GM21737 (cell line): ENCODE measurements around the gene VAV2.

Experiments used
- ATAC-seq: cut with Tn5 transposase; IDR thresholded peaks from one replicate; pipeline ENCODE4 v1.9.1; 2021; ENCODE audit warnings: mild to moderate bottlenecking, moderate library complexity; ENCODE audit not compliant: unreplicated experiment

The VAV2 gene

DNA sequence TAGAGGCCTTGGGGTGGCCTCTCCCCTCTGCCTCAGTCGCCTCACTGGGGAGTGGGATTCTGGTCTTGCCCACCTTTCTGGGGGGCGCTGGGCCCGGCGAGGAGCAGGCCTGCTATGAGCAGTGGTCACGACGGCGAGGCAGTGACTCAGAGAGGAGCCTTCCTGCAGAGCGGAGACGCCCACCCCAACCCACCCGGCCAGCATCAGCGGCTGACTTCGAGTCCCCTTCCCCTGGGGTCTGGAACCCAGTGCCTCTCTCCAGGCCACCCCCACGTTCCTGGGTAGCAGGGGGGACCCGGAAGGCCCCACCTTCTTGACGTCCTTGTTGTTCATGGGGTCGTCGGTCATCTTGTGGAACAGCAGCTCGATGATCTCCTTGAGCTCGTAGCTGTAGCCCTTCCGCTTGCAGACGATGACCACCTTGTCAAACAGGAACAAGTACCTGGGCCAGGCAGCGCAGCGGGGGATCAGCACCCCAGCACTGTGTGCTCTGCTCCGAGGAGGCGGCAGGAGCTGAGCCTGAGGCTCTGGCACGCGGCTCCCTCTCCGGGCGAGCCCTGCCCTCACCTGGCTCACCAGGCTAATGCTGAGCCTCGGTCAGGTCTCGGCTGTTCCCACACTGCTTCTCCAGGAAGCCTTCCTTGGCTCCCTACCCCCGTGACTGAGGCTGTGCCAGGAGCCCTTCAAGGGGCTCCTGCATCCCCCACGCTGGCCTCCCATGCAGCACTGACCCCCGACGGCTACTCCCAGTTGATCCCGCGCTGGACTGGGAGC is 203.9 kb downstream of the VAV2 start:
- no peak for ATAC-seq

DNA sequence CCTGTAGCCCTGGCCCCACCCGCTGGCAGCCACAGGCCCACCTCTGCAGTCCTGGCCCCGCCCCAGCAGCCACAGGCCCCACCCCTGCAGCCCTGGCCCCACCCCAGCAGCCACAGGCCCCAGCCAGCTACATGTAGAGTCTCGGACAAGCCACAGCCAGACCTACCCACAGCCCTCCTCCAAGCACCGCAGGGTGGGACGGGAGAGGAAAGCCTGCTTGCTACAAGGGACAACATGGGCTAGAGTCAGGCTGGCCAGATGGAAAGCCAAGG is 204.4 kb downstream of the VAV2 start:
- ATAC-seq = no peak

DNA sequence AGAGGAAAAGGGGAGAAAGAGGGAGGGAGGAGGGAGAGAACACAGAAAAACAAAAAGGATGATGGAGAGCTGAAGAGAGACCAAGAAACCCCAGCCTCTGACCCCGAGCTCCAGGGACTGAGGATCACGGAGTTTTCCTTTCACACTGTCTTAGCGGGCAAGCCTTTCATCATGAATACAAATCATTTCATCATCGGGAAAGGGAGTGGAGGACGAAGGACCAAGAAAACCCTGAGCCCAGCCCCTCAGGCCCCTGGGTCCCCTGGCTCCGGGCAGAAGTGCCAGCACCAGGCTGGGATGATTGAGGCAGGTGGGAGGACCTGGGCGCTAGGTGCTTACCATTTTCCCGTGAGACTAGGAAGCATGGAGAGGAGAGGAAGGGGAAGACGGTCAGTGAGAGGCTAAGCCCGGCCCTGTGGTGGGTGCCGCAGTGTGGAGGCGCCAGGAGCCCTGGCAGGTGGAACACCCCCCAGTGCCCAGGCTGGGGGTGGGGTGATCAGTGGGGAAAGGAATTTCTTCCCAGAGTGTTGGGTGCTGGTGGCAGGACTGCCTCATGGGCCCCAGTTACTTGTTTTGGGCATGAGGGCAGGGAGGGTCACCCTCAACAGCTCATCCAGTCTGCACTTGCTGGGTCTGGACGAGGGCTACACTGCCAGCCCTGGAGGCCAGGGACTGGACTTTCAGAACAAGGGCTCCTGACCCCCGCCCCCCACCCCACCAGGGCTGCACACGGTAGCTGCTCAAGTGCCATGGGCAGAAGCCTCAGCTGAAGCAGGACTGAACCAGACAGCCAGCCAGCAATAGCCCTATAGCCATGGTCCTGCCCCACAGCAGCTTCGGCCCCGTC is 205.0 kb downstream of the VAV2 start:
- ATAC-seq = no peak

DNA sequence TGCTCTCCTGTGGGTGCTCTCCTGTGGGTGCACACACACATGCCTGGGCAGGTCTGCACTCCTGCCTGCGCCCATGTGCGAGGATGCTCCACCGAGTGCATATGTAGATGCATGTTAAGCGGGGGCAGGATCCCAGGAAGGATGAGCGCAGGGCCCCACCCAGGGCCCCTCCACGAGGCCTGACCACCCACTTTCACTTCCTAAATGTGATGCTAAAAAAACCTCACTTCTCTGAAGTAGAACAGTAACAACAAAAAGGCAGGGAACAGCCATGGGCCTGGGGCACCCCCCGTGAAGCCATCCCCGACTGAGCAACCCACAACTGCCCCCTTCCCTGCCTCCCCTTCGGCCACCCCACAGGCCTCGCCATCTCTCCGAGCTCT is 205.8 kb downstream of the VAV2 start:
- ATAC-seq = no peak

DNA sequence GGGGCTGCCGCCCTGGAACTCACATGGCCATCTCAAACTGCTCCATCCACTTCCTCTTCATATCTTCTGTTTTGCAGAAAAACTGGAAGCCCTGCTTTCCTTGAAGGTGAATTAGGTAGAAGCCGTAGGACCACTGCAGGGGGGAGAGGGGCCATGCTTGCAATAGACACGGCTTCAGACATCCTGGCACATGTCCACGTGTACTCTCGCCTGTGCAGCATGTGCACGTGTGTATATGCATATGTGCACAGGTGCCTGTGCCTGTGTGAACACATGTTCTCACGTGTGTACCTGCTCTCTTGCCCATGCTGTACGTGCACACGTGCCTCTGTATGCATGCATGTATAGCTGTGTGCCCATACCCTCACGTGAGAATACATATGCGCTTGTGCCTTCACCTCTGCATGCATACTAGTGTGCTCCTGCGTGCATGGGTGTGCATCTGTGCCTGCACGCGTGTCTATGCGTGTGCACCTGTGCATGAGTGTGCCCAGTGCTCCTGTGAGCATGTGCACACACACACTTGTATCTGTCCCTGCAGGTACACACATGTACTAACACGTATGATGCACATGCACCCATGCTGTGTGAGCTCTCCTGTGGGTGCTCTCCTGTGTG is 206.3 kb downstream of the VAV2 start:
- no peak for ATAC-seq

DNA sequence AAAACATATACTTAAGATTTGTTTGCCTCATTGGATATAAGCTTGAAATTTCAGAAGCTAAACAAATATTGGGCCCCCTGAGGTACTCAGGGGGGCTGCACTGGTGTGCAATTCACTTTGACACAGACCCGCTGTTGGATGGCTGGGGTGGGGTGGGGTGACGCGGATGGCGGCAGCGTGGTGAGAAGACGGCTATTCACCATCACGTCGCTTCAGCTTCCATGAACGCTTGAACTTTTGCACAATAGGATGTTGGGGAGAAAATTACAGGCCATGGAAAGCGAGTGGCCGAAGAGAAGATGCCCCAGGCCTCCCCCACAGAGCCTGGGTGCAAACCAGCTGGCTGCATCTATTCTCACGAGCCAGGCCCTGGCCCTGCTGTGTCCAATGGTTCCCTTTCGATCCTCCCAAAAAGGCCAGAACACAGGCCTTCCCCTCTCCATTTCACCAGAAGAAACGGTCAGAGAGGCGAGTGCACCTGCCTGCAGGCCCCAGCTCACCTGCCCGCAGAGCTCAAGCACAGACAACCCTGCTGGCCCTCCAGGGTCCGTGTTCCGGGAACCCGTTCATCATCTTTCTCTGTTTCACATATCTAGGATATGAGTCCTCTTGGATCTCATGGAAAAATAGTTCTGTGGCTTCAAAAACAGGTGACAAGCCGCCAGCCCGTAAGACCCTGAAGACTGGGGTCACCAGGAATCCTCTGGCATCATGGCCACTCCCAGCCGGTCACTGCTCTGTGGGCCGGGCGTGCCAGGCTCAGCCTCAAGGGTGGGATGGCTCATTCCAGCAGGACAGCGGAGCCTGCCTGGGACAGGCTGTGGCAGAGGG is 207.2 kb downstream of the VAV2 start:
- ATAC-seq = no peak

DNA sequence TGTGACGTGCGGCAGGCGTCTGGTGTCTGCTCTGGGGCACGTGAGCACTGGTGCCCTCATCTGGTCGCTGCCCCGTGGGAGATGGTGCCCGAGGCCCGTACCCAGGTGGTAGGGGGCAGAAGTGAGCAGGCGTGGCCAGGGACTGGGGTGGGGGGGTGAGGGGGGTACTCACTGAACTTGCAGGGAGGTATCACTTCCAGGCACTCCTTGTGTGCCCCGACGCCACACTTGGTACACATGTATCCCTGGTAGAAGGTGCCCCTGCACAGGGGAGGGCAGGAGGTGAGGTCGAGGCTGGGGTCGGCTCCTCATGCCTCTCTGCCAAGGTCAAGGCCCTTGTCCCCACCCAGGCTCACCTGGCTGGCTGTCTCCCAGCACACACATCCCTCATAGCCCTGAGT is 208.8 kb downstream of the VAV2 start:
- ATAC-seq = no peak

DNA sequence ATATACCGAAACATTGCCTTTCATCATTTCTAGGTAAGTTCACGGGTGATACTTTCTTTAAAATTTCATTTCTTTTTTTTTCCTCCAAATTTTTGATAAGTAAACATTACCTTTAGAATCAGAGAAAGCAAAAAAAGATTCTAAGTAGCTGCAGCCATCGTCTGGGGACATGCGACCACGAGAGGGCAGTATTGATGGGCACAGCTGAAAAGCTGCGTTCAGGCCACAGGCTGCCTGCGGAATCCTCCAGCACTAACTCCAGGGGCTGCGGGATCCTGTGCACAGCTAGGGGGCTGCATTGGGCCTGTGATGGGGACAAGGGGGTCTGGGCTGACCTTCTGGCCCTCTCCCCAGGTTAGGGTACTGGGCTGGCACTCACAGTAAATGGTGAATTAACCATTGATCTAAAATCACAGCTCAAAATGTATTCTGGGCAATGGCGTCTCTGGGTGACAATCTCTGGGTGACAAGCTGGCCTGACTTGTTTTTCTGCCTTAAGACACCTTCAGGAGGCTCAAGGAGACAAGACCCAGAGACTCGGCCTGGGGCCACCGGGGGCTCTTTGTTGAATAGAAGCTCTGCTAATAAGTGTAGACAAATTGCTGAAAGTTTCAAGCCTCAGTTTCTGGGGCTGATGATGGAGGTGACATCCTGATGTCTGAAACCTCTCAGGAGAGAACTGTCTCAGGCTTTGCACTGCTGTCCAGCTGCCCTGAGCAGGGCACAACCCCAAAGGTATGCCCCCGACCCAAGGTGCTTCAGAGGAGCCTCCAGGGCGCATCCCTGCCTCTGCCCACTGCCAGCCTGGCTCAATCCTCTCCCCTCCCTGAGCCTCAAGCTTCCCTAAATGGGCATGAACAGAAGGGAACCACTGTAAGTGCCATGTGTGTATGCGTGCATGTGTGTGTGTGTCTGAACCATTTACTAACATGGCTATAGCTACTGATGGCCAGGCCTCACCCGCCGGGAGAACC is 209.7 kb downstream of the VAV2 start:
- no peak for ATAC-seq

DNA sequence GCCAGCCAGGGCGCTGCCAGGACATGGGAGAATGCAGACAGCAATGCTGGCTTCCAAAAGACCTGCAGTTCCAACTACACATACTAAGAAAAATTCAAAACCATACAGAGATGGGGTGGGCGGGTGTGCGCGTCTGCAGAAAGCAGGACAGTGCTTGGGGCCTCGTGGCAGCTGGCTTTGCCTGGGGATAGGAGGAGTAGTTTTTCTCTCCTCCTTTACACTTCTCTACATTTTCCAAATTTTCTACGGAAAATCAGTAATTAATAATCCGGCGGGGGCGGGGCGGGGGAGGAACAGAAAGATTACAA is 210.3 kb downstream of the VAV2 start:
- no peak for ATAC-seq

DNA sequence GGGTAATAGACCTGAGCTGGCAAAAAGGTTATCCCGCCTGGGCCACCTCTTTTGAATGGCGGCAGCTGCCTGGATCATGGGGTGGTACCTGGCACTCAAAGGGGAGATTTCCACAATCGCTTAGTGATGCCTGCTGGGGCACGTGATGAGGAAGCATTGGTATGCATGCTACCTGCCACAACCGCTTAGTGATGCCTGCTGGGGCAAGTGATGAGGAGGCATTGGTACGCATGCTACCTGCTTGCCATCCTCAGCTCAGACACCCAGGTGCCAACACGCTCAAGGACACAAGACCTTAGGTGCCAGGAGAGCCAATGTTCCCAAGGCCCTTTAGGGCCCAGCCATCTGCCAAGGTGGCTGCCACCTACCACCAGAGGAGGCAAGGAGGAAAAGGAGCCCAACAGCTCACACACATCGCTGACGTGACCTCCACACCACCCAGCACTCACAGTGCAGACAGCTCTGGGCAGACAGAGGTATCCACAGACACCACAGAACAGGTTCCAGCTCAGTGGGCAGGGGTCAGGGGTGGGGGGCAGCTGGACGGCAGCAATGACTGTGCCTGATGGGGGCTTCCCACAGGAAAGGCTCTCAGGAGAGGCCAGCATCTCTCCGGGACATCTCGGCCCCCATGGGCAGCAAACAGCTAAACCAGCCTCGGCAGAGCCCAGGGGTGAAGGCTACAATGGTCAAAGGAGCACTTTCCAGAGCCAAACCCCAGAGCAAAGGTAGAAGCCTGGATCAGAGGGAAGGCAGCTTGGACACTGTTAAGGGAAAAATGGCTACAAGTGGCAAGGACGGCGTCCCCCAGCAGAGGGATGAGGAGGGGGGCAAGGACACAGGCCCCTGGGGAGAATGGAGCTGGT is 210.9 kb downstream of the VAV2 start:
- ATAC-seq = no peak

DNA sequence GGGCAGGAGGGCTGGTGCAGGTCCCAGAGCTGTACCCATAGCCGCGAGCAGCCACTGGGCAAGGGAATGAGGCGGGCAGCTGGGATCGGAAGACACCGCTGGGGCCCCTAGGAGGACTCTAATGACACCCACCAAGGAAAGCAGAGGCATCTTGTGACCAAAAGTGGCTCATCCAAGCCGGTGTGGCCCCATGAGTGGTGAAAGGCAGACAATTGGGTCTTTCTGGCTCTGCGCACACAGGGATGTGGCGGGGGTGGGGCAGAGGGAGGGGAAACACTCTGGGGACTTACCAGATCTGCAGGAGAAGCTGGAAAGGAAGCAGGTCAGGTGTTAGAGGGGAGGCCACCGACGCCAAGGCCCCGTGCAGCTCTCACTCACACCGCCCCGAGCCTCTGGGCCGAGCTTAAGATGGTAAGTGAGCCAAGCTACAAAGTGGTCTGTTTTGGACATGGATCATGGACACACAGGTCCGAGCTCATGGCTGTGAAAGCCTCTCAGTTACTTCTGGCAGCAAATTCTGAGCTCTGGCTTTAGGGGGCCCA is 211.6 kb downstream of the VAV2 start:
- no peak for ATAC-seq

DNA sequence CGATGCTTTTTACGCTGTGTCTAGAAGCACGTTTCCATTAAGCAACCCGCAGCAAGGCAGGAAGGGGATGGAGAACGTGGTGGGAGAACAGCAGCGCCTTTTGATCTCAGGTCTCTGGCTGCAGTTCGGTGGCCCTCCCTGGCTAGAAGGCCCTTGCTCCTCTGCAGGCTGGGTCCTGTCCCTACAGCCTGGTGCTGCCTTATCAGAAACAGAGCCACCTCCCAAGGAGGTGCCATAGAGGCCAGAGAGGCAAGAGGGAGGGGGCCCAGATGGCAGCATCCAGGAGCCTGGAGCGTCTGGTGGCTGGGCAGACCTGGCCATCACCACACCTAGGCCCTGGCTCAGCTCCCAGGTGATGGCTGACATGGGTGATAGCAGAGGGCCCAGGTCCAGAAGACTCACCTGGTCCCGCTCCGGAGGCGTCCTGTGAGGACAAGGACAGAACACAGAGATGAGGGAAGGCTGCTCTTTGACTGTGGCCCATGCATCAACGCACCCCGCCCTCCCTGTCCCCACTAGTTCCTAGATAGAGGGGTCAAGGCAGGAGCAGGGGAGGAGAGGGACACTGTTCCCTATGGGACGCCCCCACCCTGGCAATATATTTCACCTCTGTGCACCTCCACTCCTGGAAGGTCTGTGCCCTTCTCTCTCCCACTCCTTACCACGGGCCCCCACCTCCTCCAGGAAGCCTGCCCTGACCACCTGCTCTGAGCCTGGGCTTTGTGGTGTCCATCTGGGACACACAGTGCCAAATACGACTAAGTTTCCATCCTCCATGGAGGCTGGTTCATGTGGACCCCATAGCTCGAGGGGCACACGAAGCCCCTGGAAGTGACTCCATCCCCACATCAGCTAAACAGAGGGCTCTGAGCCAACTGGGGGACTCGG is 212.4 kb downstream of the VAV2 start:
- no peak for ATAC-seq

DNA sequence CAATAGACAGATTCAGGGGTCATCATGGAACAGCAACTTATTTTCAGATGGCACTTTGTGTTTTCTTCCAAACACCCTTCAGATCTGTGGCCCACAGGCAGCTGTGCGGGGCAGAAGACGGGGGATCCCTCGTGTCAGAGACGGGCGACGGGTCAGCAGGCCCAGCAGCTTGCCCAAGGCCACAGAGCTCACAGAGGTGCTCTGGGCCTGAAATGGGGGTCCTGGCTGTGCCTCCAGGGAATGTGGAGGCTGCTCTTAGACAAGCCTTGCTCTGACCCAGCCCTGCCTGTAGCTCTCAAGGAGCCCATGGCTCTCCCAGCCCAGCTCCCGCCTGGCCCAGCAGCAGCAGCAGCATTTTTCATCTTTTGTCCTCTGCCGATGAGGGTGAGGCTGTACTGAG is 213.0 kb downstream of the VAV2 start:
- ATAC-seq = no peak

DNA sequence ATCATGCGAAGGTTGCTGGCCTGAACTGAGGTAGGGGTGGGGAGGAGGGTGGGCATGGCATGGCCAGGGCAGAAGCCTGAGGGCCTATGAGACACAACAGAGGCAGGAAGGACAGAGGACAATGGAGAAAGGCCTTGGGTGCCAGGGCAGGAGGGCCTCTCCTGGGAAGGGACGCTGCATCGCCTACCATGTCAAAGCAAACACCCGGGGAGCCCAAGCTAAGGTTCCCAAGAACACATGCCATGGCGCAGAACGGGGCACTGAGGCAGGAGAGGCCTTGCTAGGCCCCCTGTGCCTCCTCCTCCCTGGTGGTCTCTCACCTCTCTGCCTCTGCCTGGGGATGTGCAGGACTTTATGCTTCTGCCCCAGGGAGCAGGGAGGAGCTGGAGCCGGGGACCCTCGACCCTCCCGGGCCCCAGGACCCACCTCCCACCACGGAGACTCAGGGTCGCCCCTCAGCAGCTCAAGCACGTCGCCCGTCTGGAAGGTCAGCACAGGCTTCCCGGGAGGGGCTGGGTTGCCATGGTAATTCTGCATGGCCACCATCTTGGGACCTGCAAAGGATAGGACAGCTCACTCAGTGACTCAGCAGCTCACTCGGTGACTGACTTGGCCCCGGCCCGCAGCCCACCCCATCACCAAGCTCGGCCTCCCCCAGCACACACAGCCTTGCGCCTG is 213.6 kb downstream of the VAV2 start:
- ATAC-seq = no peak

DNA sequence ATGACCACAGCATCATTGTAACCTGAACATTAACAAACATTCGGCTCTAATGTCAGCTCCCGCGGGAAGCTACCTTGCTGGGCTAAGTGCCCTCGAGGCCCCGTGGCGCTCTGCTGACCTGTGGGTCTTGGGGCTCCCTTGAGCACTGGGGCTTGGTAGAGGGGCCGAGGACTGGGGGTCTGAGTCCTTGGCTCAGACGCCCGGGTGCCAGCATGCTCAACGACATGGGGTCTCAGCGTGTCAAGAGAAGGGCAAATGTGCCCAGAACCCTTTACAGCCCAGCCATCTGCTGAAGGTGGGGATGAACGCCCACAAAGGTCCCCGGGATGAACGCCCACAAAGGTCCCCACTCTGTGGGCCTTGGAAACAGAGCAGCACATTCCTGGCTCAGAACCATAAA is 214.3 kb downstream of the VAV2 start:
- no peak for ATAC-seq

DNA sequence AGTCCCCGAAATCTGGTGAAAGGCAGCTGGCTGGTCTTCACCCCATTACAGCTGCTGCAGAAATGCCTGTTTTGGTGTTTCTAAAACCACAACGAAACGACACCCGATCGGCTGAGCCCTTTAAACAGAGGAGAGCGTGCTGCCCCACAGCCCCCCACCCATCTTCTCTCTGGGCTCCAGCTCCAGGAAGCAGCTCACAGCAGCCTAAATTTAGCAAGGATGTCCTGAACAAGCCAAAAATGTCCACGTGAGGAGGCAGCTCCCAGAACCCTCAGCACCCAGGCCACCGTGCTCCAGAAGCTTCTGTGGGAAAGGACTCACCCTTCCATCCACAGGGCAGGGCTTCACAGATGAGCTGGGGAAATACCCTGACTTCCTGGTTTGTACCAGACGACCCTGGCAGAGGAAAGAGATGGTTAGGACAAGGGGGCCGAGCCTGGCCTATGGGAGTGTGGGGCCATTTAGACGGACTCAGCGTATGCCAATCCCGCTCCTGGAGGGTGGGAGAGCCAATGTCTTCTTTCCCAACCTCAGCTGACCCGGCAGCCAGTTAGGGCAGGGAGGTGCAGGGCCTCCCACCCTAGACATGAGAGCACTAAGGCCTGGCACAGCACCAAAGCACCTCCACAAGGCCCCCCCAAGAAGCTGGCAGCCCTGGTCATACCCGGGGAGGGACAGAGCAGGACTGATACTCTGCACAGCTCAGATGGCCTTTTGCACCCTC is 214.9 kb downstream of the VAV2 start:
- ATAC-seq = no peak
